H1 (cell line): Measurements from ENCODE around the gene ZMYND10. TPM values are rescaled to one million over a fixed set of nuclear protein-coding genes. Genes with fewer than 3 reads are reported as not detected.

Source experiments
- CTCF ChIA-PET: fragments of 300-600 bp; sonication (Branson Sonifier 250); formaldehyde crosslinking; loops from one replicate; lab custom pipeline; 2021; ENCODE audit not compliant: partially characterized antibody; lab: Charles Lee
- POLR2A ChIA-PET: fragments of 300-600 bp; sonication (Branson Sonifier 250); formaldehyde crosslinking; loops from one replicate; lab custom pipeline; 2021; ENCODE audit warnings: inconsistent platforms; ENCODE audit not compliant: partially characterized antibody; lab: Charles Lee
- DNase-seq, 2 experiments: peaks; one replicate each; pipeline versions ENCODE4 v3.0.0 to v3.0.0-alpha.2; 2010 to 2022; ENCODE audit warnings: low spot score in 2 of 2, low read depth in 1 of 2, mixed read lengths in 1 of 2
- FAIRE-seq: peaks from 2 replicates; lab custom pipeline; 2011; peaks lifted over from hg19 to GRCh38; lab: Jason Lieb, UNC
- H2AFZ ChIP-seq: 2 replicates; pipeline ENCODE4 v1.8.1; 2012; ENCODE audit warnings: low read length, inconsistent platforms
- H2AK5ac ChIP-seq: 2 replicates; pipeline ENCODE4 v1.6.1; 2013; ENCODE audit warnings: low read depth, low read length
- H2BK120ac ChIP-seq: replicated peaks from 2 replicates; pipeline ENCODE3; 2013; ENCODE audit warnings: low read depth, low read length, inconsistent platforms
- H2BK12ac ChIP-seq: 2 replicates; pipeline ENCODE4 v1.6.1; 2013; ENCODE audit warnings: low read depth, low read length
- H2BK15ac ChIP-seq: 2 replicates; pipeline ENCODE4 v1.6.1; 2013; ENCODE audit warnings: low read length
- H2BK20ac ChIP-seq: 2 replicates; pipeline ENCODE4 v1.6.1; 2013; ENCODE audit warnings: low read length
- H2BK5ac ChIP-seq: 2 replicates; pipeline ENCODE4 v1.6.1; 2013; ENCODE audit warnings: low read depth, low read length
- H3K14ac ChIP-seq: 2 replicates; pipeline ENCODE4 v1.6.1; 2013; ENCODE audit warnings: inconsistent platforms; ENCODE audit not compliant: insufficient read length
- H3K18ac ChIP-seq: 2 replicates; pipeline ENCODE4 v1.6.1; 2013; ENCODE audit warnings: low read length; ENCODE audit errors: extremely low read depth
- H3K23ac ChIP-seq: 2 replicates; pipeline ENCODE4 v1.6.1; 2013; ENCODE audit warnings: inconsistent platforms; ENCODE audit not compliant: insufficient read length
- H3K23me2 ChIP-seq: 2 replicates; pipeline ENCODE4 v1.6.1; 2013; ENCODE audit warnings: low read depth, low read length
- H3K27ac ChIP-seq: 2 replicates; pipeline ENCODE4 v1.6.1; 2011; ENCODE audit warnings: low read depth, low read length, inconsistent platforms
- H3K27me3 ChIP-seq, 4 experiments: replicated peaks in 1 of 4; 1 replicate in 1 of 4; 2 replicates in 3 of 4; pipeline versions ENCODE4 v1.6.1 to v1.8.1; 2011 to 2013; ENCODE audit warnings: low read length in 3 of 4, mild to moderate bottlenecking in 3 of 4, inconsistent platforms in 2 of 4, mixed read lengths in 2 of 4, moderate library complexity in 1 of 4; ENCODE audit not compliant: control insufficient read depth in 3 of 4, insufficient read depth in 3 of 4; ENCODE audit errors: extremely low read depth in 1 of 4
- H3K36me3 ChIP-seq, 4 experiments: 2 replicates each; pipeline versions ENCODE4 v1.6.1 to v1.8.1; 2011 to 2013; ENCODE audit warnings: mild to moderate bottlenecking in 4 of 4, low read length in 3 of 4, moderate library complexity in 2 of 4, control low read depth in 1 of 4, inconsistent platforms in 1 of 4; ENCODE audit not compliant: insufficient read depth in 4 of 4, control insufficient read depth in 2 of 4
- H3K4ac ChIP-seq: replicated peaks from 2 replicates; pipeline ENCODE3; 2013; ENCODE audit warnings: low read length, low read depth, mixed read lengths, inconsistent platforms; ENCODE audit not compliant: insufficient read length
- H3K4me1 ChIP-seq, 4 experiments: replicated peaks in 1 of 4; 1 replicate in 1 of 4; 2 replicates in 3 of 4; pipeline versions ENCODE4 v1.6.1 to v1.8.1; 2011 to 2013; ENCODE audit warnings: low read length in 3 of 4, inconsistent platforms in 2 of 4, mixed read lengths in 1 of 4; ENCODE audit not compliant: insufficient read depth in 4 of 4, control insufficient read depth in 3 of 4
- H3K4me2 ChIP-seq, 2 experiments: 2 replicates each; pipeline versions ENCODE4 v1.6.1 to v1.8.1; 2011 to 2013; ENCODE audit warnings: low read depth in 2 of 2, low read length in 2 of 2, control low read depth in 1 of 2, inconsistent platforms in 1 of 2, mild to moderate bottlenecking in 1 of 2; ENCODE audit not compliant: insufficient read depth in 1 of 2
- H3K4me3 ChIP-seq, 4 experiments: fragments of 200-600, 300-600 bp in 1 of 4; sonication (generic), shearing (Covaris generic), sonication (Bioruptor Twin) in 1 of 4; 2 replicates each; pipeline versions ENCODE4 v1.5.1 to v1.8.1; 2011 to 2016; ENCODE audit warnings: low read length in 4 of 4, low read depth in 3 of 4, control low read depth in 2 of 4, inconsistent platforms in 2 of 4, mild to moderate bottlenecking in 2 of 4, mixed read lengths in 1 of 4, moderate library complexity in 1 of 4; ENCODE audit not compliant: insufficient read depth in 2 of 4; ENCODE audit errors: extremely low read depth in 1 of 4
- H3K56ac ChIP-seq: replicated peaks from 2 replicates; pipeline ENCODE3; 2013; ENCODE audit warnings: low read depth, mild to moderate bottlenecking, mixed read lengths, low read length, inconsistent platforms; ENCODE audit not compliant: insufficient read length
- H3K79me1 ChIP-seq: 2 replicates; pipeline ENCODE4 v1.6.1; 2013; ENCODE audit warnings: low read depth, low read length, control low read depth
- H3K79me2 ChIP-seq, 2 experiments: 2 replicates each; pipeline versions ENCODE4 v1.6.1 to v1.8.1; 2012 to 2013; ENCODE audit warnings: low read length in 2 of 2, mild to moderate bottlenecking in 2 of 2, inconsistent platforms in 1 of 2; ENCODE audit not compliant: insufficient read depth in 2 of 2, control insufficient read depth in 1 of 2
- H3K9ac ChIP-seq, 4 experiments: replicated peaks in 1 of 4; 1 replicate in 1 of 4; 2 replicates in 3 of 4; pipeline versions ENCODE4 v1.6.1 to v1.8.1; 2011 to 2013; ENCODE audit warnings: low read depth in 3 of 4, low read length in 3 of 4, control low read depth in 2 of 4, mild to moderate bottlenecking in 2 of 4, moderate library complexity in 2 of 4, inconsistent platforms in 1 of 4; ENCODE audit errors: extremely low read depth in 1 of 4
- H3K9me3 ChIP-seq, 2 experiments: 2 replicates each; pipeline versions ENCODE4 v1.6.1 to v1.8.1; 2012 to 2013; ENCODE audit warnings: mild to moderate bottlenecking in 2 of 2, moderate library complexity in 2 of 2, control low read depth in 1 of 2, inconsistent platforms in 1 of 2, low read depth in 1 of 2, low read length in 1 of 2, mixed read lengths in 1 of 2; ENCODE audit not compliant: insufficient read depth in 2 of 2
- H4K20me1 ChIP-seq, 2 experiments: replicated peaks in 1 of 2; 2 replicates each; pipeline versions ENCODE3 to v1.8.1; 2011 to 2013; ENCODE audit warnings: inconsistent platforms in 2 of 2, low read length in 2 of 2, mild to moderate bottlenecking in 1 of 2; ENCODE audit not compliant: insufficient read depth in 2 of 2, control insufficient read depth in 1 of 2
- H4K5ac ChIP-seq: 2 replicates; pipeline ENCODE4 v1.6.1; 2013; ENCODE audit warnings: low read length, low read depth, mixed read lengths, inconsistent platforms; ENCODE audit not compliant: insufficient read length
- H4K8ac ChIP-seq: 2 replicates; pipeline ENCODE4 v1.8.0; 2013; ENCODE audit warnings: mild to moderate bottlenecking, moderate library complexity, low read length, inconsistent platforms; ENCODE audit not compliant: insufficient read depth; ENCODE audit errors: extremely low read depth
- H4K91ac ChIP-seq: replicated peaks from 2 replicates; pipeline ENCODE3; 2013; ENCODE audit warnings: low read length, mixed read lengths, inconsistent platforms; ENCODE audit not compliant: insufficient read length
- ATF3 ChIP-seq: IDR thresholded peaks from 2 replicates; pipeline ENCODE4 v1.6.1; 2011; ENCODE audit warnings: low read depth, mild to moderate bottlenecking, low read length; ENCODE audit not compliant: insufficient read depth
- BCL11A ChIP-seq, 2 experiments: IDR thresholded peaks; one replicate each; pipeline ENCODE4 v1.6.1; 2011; ENCODE audit warnings: low read depth in 2 of 2, low read length in 2 of 2, mild to moderate bottlenecking in 2 of 2
- CHD2 ChIP-seq: IDR thresholded peaks from 2 replicates; pipeline ENCODE4 v1.6.1; 2012; ENCODE audit warnings: low read length, improper control_type of control experiment
- CTCF ChIP-seq, 3 experiments: IDR thresholded peaks; 1 replicate in 2 of 3; 2 replicates in 1 of 3; pipeline versions ENCODE4 v1.5.1 to v1.6.1; 2011; ENCODE audit warnings: low read length in 3 of 3, mild to moderate bottlenecking in 3 of 3, inconsistent platforms in 2 of 3, low read depth in 1 of 3, moderate library complexity in 1 of 3; ENCODE audit not compliant: insufficient read depth in 1 of 3; ENCODE audit errors: control extremely low read depth in 1 of 3
- GTF2F1 ChIP-seq: IDR thresholded peaks from 2 replicates; pipeline ENCODE4 v1.6.1; 2012; ENCODE audit warnings: low read depth, low read length, improper control_type of control experiment, borderline replicate concordance
- KDM1A ChIP-seq: fragments of 200-600, 300-600 bp; sonication (generic); IDR thresholded peaks from 2 replicates; pipeline ENCODE4 v1.7.1; 2016; ENCODE audit warnings: mild to moderate bottlenecking, low read length, borderline replicate concordance
- PHF8 ChIP-seq: fragments of 200-600 bp; sonication (generic); conservative IDR thresholded peaks from 2 replicates; pipeline ENCODE4 v1.7.1; 2012; ENCODE audit warnings: low read depth, mild to moderate bottlenecking, inconsistent platforms, low read length, moderate library complexity
- SIX5 ChIP-seq: IDR thresholded peaks from 2 replicates; pipeline ENCODE4 v1.6.1; 2011; ENCODE audit warnings: mild to moderate bottlenecking, low read depth, low read length
- SP1 ChIP-seq: IDR thresholded peaks from 2 replicates; pipeline ENCODE4 v1.6.1; 2011; ENCODE audit warnings: low read depth, low read length
- WGBS, 2 experiments: shearing (Covaris generic) in 1 of 2; methylation state at CpG; one replicate each; pipeline versions ENCODE4 v1.1.6 to v1.1.7; 2013 to 2015; ENCODE audit warnings: low lambda C conversion rate in 2 of 2, mixed read lengths in 2 of 2, inconsistent platforms in 1 of 2, low coverage in 1 of 2, missing lambda C conversion rate in 1 of 2; ENCODE audit not compliant: insufficient replicate concordance in 2 of 2, insufficient coverage in 1 of 2, insufficient read length in 1 of 2; ENCODE audit errors: extremely low coverage in 1 of 2, missing lambda C conversion rate in 1 of 2; 5-methylcytosine and 5-hydroxymethylcytosine counted together
- polyA plus RNA-seq, 7 experiments: library from polyadenylated mRNA; depleted of rRNA in 3 of 7; stranded (reverse) in 5 of 7; unstranded in 2 of 7; fragments of >200 nt in 5 of 7; fragments of 200-250 nt in 2 of 7; gene quantifications; 1 replicate in 5 of 7; 2 replicates in 1 of 7; 4 replicates in 1 of 7; pipeline versions ENCODE4 v1.2.1 to v1.2.3, GENCODE V29; 2011 to 2013; ENCODE audit warnings: missing spikeins in 2 of 7, mixed read lengths in 2 of 7
- total RNA-seq: library from RNA; stranded (reverse); fragmentation: NEBNext Ultra II Directional; extraction: Animal tissue kit (Norgen Biotek cat#: 25700); gene quantifications from 2 replicates; pipeline ENCODE4 v1.2.1, GENCODE V29; 2021

ZMYND10 gene
- total and polyA plus RNA-seq, 2 of the 8 experiments (the other 6 are each of a cell fraction or from before 2014, with no cell fraction given): 0.56 to 0.79 TPM

GRCh38 chr3:50339485-50340146 lies 5.9 kb downstream of the ZMYND10 start:
- ChIA-PET CTCF (interaction anchor here (0.7 to 7.7 kb wide), 3 partner anchors 8 to 17 kb away, joined by 3 to 60 read pairs (median 21); partner anchors contain the start of gene HYAL2), POLR2A (interaction anchor here (0.6 to 3.3 kb wide), 7 partner anchors 10 to 665 kb away, joined by 3 to 17 read pairs (median 4); partner anchors contain the start of genes CYB561D2, HYAL2, NPRL2 and TUSC2)
- H3K14ac ChIP-seq: no peak overlapping the region
- TF ChIP-seq KDM1A: no peak
- no peak for TF ChIP-seq GTF2F1
- TF ChIP-seq CHD2: no peak
- TF ChIP-seq SIX5: no peak
- no peak for TF ChIP-seq SP1
- no peak for TF ChIP-seq BCL11A (IDR thresholded peaks at IDR 0.05; ENCODE audit: low read depth in 2 of 2, low read length in 2 of 2)
- TF ChIP-seq PHF8: no peak
- no peak for TF ChIP-seq ATF3
- no peak for TF ChIP-seq CTCF (IDR thresholded peaks at IDR 0.05; ENCODE audit: control extremely low read depth in 1 of 3, insufficient read depth in 1 of 3, low read depth in 1 of 3, low read length in 3 of 3)
- H2AFZ ChIP-seq: no peak overlapping the region
- H3K18ac ChIP-seq: no peak overlapping the region
- H2BK15ac ChIP-seq: no peak overlapping the region
- 84% methylated on average over 12 of the region's 14 CpGs; no CpG with 5 or more reads in 1 of the 2 experiments for WGBS, 2 experiments
- H4K5ac ChIP-seq: no peak overlapping the region
- no peak overlapping the region for H2BK12ac ChIP-seq
- peaks cover 3% of the 10 kb centered on the region; the same call in 1 of the 2 replicates for H3K79me1 ChIP-seq
- H3K27me3 ChIP-seq: peaks cover 20 to 57% (median 44%) of the 10 kb centered on the region in 4 experiments
- no peak overlapping the region for H3K4ac ChIP-seq
- H3K23me2 ChIP-seq: peaks cover 18% of the 10 kb centered on the region
- FAIRE-seq (no peak), DNase-seq (no peak)
- no peak overlapping the region for H2BK5ac ChIP-seq
- H3K36me3 ChIP-seq: no peaks in the 10 kb centered on the region
- no peak overlapping the region for H4K91ac ChIP-seq
- no peak overlapping the region for H2AK5ac ChIP-seq
- no peak overlapping the region for H2BK20ac ChIP-seq
- no peaks in the 10 kb centered on the region for H3K9me3 ChIP-seq
- H2BK120ac ChIP-seq: no peak overlapping the region
- H3K27ac ChIP-seq: no peak overlapping the region
- H3K79me2 ChIP-seq: peaks cover 0 to 19% of the 10 kb centered on the region in 2 experiments; a peak in 2 of 4 replicates
- H4K8ac ChIP-seq: no peak overlapping the region
- no peak overlapping the region for H3K9ac ChIP-seq
- H3K56ac ChIP-seq: no peak overlapping the region
- H3K23ac ChIP-seq: no peak overlapping the region
- H4K20me1 ChIP-seq: peaks cover 0 to 6% of the 10 kb centered on the region in 2 experiments
- H3K4me1 ChIP-seq: peaks cover 0 to 19% (median 14%) of the 10 kb centered on the region in 4 experiments; a peak in 5 of 7 replicates
- peak overlapping the region; percentile 65 to 87; a peak in 3 of 4 replicates for H3K4me2 ChIP-seq
- H3K4me3 ChIP-seq: peak overlapping the region in 1 of 4 experiments; percentile 63; a peak in 4 of 8 replicates
